ENCODE results near the gene EOMES. TPM values are rescaled to one million over a fixed set of nuclear protein-coding genes. Genes with fewer than 3 reads are reported as not detected.

EOMES gene
- total RNA-seq, 2 experiments from 2014 or later = 0.64 to 0.69 TPM

- no peak overlapping the region for H3K4me3 Mint-ChIP-seq
- H3K4me1 ChIP-seq (ENCODE audit: insufficient read depth, low read length) = no peaks in the 10 kb centered on the region
Observed at GRCh38 chr3:27686642-27687041, 35.5 kb downstream of the EOMES start.

GRCh38 chr3:27685474-27685873 is 36.6 kb downstream of the EOMES start:
- CTCF ChIA-PET = no interaction called here
- H3K36me3 ChIP-seq (ENCODE audit: insufficient read depth, low read length) = no peaks in the 10 kb centered on the region
- no peak overlapping the region for H3K4me3 Mint-ChIP-seq
- peaks cover 0 to 6% of the 10 kb centered on the region in 2 experiments for H3K9me3 ChIP-seq (ENCODE audit: control insufficient read depth in 1 of 2, insufficient read depth in 1 of 2, low read length in 2 of 2)
- peaks cover 9% of the 10 kb centered on the region for H3K27me3 Mint-ChIP-seq
- no peak for TF ChIP-seq CTCF (IDR thresholded peaks at IDR 0.05)
- intact Hi-C loops (cut with DNase I, micrococcal nuclease) = no loop called here
- DNase-seq (no peak), ATAC-seq (ENCODE audit: poor library complexity) (no peak)
- no peak overlapping the region for H3K27ac ChIP-seq (ENCODE audit: low read depth in 1 of 2, low read length in 2 of 2)
- POLR2A ChIA-PET = interaction anchor here (0.7 kb wide), 1 partner anchor 292 kb away, joined by 3 read pairs; no protein-coding TSS in a partner anchor
- H3K27ac Mint-ChIP-seq = no peak overlapping the region
- H3K9me3 Mint-ChIP-seq = peaks cover 8% of the 10 kb centered on the region
- H3K4me3 ChIP-seq (ENCODE audit: low read length) = no peak overlapping the region
- H3K36me3 Mint-ChIP-seq (ENCODE audit: low read depth) = peaks cover 5% of the 10 kb centered on the region
- no peaks in the 10 kb centered on the region for H3K27me3 ChIP-seq (ENCODE audit: control insufficient read depth in 1 of 2, insufficient read depth in 2 of 2, low read length in 2 of 2)
- peaks cover 6% of the 10 kb centered on the region for H3K4me1 ChIP-seq (ENCODE audit: insufficient read depth, low read length)
- H3K4me1 Mint-ChIP-seq (ENCODE audit: low read depth) = peaks cover 11% of the 10 kb centered on the region

More at GRCh38 chr3:27686642-27687041, 35.5 kb downstream of the EOMES start:
- Histone ChIP-seq H3K27ac (ENCODE audit: low read depth in 1 of 2, low read length in 2 of 2) (no peak overlapping the region), H3K9me3 (ENCODE audit: control insufficient read depth in 1 of 2, insufficient read depth in 1 of 2, low read length in 2 of 2) (peaks cover 0 to 6% of the 10 kb centered on the region in 2 experiments), H3K27me3 (ENCODE audit: control insufficient read depth in 1 of 2, insufficient read depth in 2 of 2, low read length in 2 of 2) (no peaks in the 10 kb centered on the region), H3K36me3 (ENCODE audit: insufficient read depth, low read length) (no peaks in the 10 kb centered on the region), H3K4me3 (ENCODE audit: low read length) (no peak overlapping the region)
- no peak overlapping the region for H3K27ac Mint-ChIP-seq
- intact Hi-C loops (cut with DNase I, micrococcal nuclease) = no loop called here
- peaks cover 4% of the 10 kb centered on the region for H3K27me3 Mint-ChIP-seq
- ChIA-PET POLR2A (no interaction called here), CTCF (no interaction called here)
- peaks cover 5% of the 10 kb centered on the region for H3K36me3 Mint-ChIP-seq (ENCODE audit: low read depth)
- H3K9me3 Mint-ChIP-seq = peaks cover 12% of the 10 kb centered on the region
- ATAC-seq (ENCODE audit: poor library complexity) (no peak), DNase-seq (no peak)
- no peaks in the 10 kb centered on the region for H3K4me1 Mint-ChIP-seq (ENCODE audit: low read depth)
- no peak for TF ChIP-seq CTCF (IDR thresholded peaks at IDR 0.05)

- Mint-ChIP-seq H3K27me3 (peaks cover 9% of the 10 kb centered on the region), H3K4me3 (no peak overlapping the region), H3K36me3 (ENCODE audit: low read depth) (no peaks in the 10 kb centered on the region), H3K4me1 (ENCODE audit: low read depth) (peaks cover 11% of the 10 kb centered on the region), H3K27ac (no peak overlapping the region), H3K9me3 (peaks cover 2% of the 10 kb centered on the region)
- CTCF ChIA-PET = interaction anchor here (1.4 kb wide), 1 partner anchor 28 kb away, joined by 4 read pairs; no protein-coding TSS in a partner anchor
- ATAC-seq (ENCODE audit: poor library complexity) (no peak), DNase-seq (no peak)
- POLR2A ChIA-PET = no interaction called here
- H3K27ac ChIP-seq (ENCODE audit: low read depth in 1 of 2, low read length in 2 of 2) = no peak overlapping the region
- intact Hi-C loops (cut with DNase I, micrococcal nuclease) = loop anchor here in 1 of 2 experiments (5.0 kb wide), 1 partner anchor 327 kb away; no protein-coding TSS in a partner anchor
- TF ChIP-seq CTCF (IDR thresholded peaks at IDR 0.05) = no peak
- H3K36me3 ChIP-seq (ENCODE audit: insufficient read depth, low read length) = no peaks in the 10 kb centered on the region
- H3K4me1 ChIP-seq (ENCODE audit: insufficient read depth, low read length) = peaks cover 8% of the 10 kb centered on the region
- no peak overlapping the region for H3K4me3 ChIP-seq (ENCODE audit: low read length)
- H3K9me3 ChIP-seq (ENCODE audit: control insufficient read depth in 1 of 2, insufficient read depth in 1 of 2, low read length in 2 of 2) = peaks cover 0 to 6% of the 10 kb centered on the region in 2 experiments
- no peaks in the 10 kb centered on the region for H3K27me3 ChIP-seq (ENCODE audit: control insufficient read depth in 1 of 2, insufficient read depth in 2 of 2, low read length in 2 of 2)
Observed at GRCh38 chr3:27684302-27684701, 37.8 kb downstream of the EOMES start.

All from CD4-positive, alpha-beta T cell (primary cell).